Measurements from ENCODE around the gene L1CAM. TPM values are rescaled to one million over a fixed set of nuclear protein-coding genes. Genes with fewer than 3 reads are reported as not detected.

Gene L1CAM
- total RNA-seq, 1 donor from 2014 or later, result 11.0 TPM

DNA sequence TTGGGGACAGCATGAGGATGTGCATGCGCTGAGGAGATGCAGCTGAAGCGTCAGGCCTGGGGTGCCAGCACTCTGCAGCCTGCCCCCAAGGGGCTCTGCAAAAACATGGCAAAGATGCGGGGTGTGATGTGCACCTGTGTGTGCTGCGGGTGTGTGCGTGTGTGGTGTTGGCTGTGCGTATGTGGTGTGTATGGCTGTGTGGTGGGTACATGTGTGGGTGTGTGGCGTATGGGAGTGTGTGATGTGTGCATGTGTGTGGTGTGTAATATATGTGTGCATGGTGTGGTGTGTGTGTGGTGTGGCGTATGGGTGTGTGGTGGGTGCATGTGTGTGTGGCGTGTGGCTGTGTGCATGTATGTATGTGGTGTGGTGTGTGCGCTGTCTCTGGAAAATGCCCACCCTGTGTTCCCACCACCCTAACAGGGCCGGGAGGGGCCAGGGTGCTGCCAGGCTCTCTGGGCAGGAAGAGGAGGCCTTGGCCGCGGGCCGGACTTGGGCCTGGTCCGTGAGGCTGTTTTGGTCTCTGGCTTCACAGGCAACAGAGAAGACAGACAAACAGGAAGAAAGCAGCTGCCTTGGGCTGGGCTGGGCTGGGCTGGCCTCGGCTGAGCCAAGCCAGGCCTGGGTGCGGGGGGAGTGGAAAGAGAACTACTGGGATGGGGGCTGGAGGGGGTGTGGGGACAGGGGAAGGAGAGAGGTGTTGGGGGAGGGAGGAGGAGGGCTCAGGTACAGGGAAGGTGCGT is 17.4 kb upstream of the L1CAM start:
- TF ChIP-seq, protein P1, sequence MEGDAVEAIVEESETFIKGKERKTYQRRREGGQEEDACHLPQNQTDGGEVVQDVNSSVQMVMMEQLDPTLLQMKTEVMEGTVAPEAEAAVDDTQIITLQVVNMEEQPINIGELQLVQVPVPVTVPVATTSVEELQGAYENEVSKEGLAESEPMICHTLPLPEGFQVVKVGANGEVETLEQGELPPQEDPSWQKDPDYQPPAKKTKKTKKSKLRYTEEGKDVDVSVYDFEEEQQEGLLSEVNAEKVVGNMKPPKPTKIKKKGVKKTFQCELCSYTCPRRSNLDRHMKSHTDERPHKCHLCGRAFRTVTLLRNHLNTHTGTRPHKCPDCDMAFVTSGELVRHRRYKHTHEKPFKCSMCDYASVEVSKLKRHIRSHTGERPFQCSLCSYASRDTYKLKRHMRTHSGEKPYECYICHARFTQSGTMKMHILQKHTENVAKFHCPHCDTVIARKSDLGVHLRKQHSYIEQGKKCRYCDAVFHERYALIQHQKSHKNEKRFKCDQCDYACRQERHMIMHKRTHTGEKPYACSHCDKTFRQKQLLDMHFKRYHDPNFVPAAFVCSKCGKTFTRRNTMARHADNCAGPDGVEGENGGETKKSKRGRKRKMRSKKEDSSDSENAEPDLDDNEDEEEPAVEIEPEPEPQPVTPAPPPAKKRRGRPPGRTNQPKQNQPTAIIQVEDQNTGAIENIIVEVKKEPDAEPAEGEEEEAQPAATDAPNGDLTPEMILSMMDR (IDR thresholded peaks at IDR 0.05), result no peak
- CTCF ChIA-PET, result no interaction called here
- POLR2A ChIA-PET, result interaction anchor here (0.6 to 5.2 kb wide), 5 partner anchors 16 to 480 kb away, joined by 3 to 25 read pairs (median 4); partner anchors contain the start of genes ARHGAP4, IDH3G and SSR4
- Mint-ChIP-seq H3K4me1 (peaks cover 44% of the 10 kb centered on the region), H3K36me3 (ENCODE audit: low read depth) (peaks cover 5% of the 10 kb centered on the region), H3K27me3 (no peaks in the 10 kb centered on the region), H3K9me3 (no peaks in the 10 kb centered on the region), H3K27ac (peak overlapping the region; percentile 77), H3K4me3 (peak overlapping the region; percentile 45)
- intact Hi-C loops (cut with micrococcal nuclease), result no loop called here
- DNase-seq (no peak), ATAC-seq (ENCODE audit: low read depth) (no peak)

GRCh38 chrX:153902385-153902784 is 16.4 kb upstream of the L1CAM start:
- Mint-ChIP-seq H3K27ac (no peak overlapping the region), H3K9me3 (no peaks in the 10 kb centered on the region), H3K36me3 (ENCODE audit: low read depth) (peaks cover under 1% of the 10 kb centered on the region), H3K4me3 (no peak overlapping the region), H3K4me1 (peaks cover 44% of the 10 kb centered on the region), H3K27me3 (no peaks in the 10 kb centered on the region)
- intact Hi-C loops (cut with micrococcal nuclease), result no loop called here
- ATAC-seq (ENCODE audit: low read depth) (no peak), DNase-seq (no peak)
- ChIA-PET POLR2A (interaction anchor here (1.6 to 5.2 kb wide), 2 partner anchors 23 to 108 kb away, joined by 8 to 25 read pairs; partner anchors contain the start of genes ARHGAP4, IDH3G and SSR4), CTCF (no interaction called here)
- TF ChIP-seq, protein P1 (IDR thresholded peaks at IDR 0.05), result no peak

DNA sequence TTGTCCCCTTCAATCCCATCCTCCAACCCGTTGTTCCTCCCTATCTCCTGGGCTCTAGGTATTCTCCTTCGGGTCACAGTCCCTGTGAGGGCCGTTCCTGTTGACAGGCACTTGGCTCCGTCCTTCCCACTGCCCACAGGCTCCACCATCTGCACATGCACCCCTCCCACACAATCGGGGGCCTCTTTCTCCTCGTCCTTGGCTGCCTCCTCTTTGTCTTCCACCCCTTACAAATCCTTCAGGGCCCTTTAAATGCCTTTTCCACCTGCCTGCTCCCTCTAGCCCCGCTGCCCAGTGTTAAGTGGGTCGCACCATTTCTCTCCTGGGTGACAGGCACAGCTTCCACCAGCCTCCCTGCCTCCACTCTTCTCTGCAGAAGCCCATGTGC is 15.8 kb upstream of the L1CAM start:
- ATAC-seq (ENCODE audit: low read depth) (no peak), DNase-seq (no peak)
- H3K9me3 Mint-ChIP-seq, result no peaks in the 10 kb centered on the region
- H3K27me3 Mint-ChIP-seq, result no peaks in the 10 kb centered on the region
- ChIA-PET CTCF (no interaction called here), POLR2A (interaction anchor here (1.8 to 1.9 kb wide), 2 partner anchors 21 to 23 kb away, joined by 11 to 12 read pairs; no protein-coding TSS in a partner anchor)
- no peaks in the 10 kb centered on the region for H3K36me3 Mint-ChIP-seq (ENCODE audit: low read depth)
- TF ChIP-seq, protein P1 (IDR thresholded peaks at IDR 0.05), result no peak
- peak overlapping the region; percentile 46 for H3K4me3 Mint-ChIP-seq
- intact Hi-C loops (cut with micrococcal nuclease), result loop anchor here (1.0 to 2.0 kb wide), 4 partner anchors 13 to 107 kb away; partner anchors contain the start of genes IDH3G and SSR4
- H3K27ac Mint-ChIP-seq, result peak overlapping the region; percentile 50
- peaks cover 44% of the 10 kb centered on the region for H3K4me1 Mint-ChIP-seq

DNA sequence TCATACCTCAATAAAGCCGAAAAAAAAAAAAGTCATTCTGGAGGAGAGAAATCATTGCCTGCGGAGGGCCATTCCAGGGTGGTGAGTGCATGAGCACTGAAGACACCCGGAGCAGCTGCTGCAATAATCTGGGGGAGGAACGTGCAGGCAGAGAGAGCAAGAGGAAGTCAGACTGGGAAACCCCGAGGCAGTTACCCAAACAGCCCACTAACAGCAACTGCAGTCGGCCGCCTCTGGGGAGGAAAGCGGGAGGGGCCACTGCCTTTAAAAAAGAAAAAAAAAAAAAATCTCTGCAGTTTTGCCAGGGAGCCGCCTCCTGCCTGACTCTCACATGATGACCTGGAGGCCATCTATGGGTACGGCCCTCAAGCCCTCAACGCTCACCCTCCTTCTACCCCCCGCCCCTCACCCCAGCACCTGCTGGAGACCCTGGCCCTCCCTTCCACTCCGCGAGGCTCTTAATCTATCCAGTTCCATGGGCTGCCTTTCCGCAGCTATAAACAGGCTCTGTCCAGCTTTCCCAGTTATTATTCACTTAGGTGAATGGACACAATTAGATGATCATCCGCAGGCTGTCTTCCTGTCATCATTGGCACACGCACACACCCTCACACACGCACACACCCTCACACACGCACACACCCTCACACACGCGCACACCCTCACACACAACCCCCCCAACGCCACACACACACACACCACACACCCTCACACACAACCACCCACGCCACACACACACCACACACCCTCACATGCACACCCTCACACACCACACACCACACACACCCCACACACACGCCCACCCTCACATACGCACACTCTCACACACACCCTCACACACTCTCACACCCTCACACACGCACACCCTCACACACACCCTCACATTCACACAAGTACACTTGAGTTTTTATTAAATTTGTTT is 15.1 kb upstream of the L1CAM start:
- H3K36me3 Mint-ChIP-seq (ENCODE audit: low read depth), result no peaks in the 10 kb centered on the region
- no peaks in the 10 kb centered on the region for H3K9me3 Mint-ChIP-seq
- no peaks in the 10 kb centered on the region for H3K27me3 Mint-ChIP-seq
- peaks cover 44% of the 10 kb centered on the region for H3K4me1 Mint-ChIP-seq
- ChIA-PET CTCF (interaction anchor here (0.8 to 1.0 kb wide), 2 partner anchors 22 to 83 kb away, joined by 3 read pairs; no protein-coding TSS in a partner anchor), POLR2A (interaction anchor here (0.7 to 1.9 kb wide), 7 partner anchors 9 to 176 kb away, joined by 3 to 12 read pairs (median 7); partner anchors contain the start of gene L1CAM)
- intact Hi-C loops (cut with micrococcal nuclease), result loop anchor here (1.0 to 2.0 kb wide), 4 partner anchors 13 to 107 kb away; partner anchors contain the start of genes IDH3G and SSR4
- peak; percentile 47 for DNase-seq
- TF ChIP-seq, protein P1 (IDR thresholded peaks at IDR 0.05), result no peak
- ATAC-seq (ENCODE audit: low read depth), result peak; percentile 91
- H3K4me3 Mint-ChIP-seq, result peak overlapping the region; percentile 72
- H3K27ac Mint-ChIP-seq, result peak overlapping the region; percentile 83
